HepG2 (cell line): ENCODE data around the gene DPEP1. TPM values are rescaled to one million over a fixed set of nuclear protein-coding genes. Genes with fewer than 3 reads are reported as not detected.

Experiments used
- ATAC-seq: fragments of 200-7000 bp; cut with Tn5 transposase; 3 replicates; pipeline ENCODE4 v1.9.1; 2020; ENCODE audit warnings: mild to moderate bottlenecking, moderate library complexity
- BruUV-seq: library from RNA; stranded (reverse); fragments of 400-500 nt; replicated peaks from 2 replicates; lab custom pipeline; 2021; lab: Mats Ljungman, UMichigan
- CTCF ChIA-PET: fragments of 300-600 bp; formaldehyde crosslinking; extraction: SDS; loops from one replicate; lab custom pipeline; 2021; ENCODE audit warnings: low total read pairs, inconsistent platforms, low intra/inter-chr PET ratio; lab: Yijun Ruan, JAX
- POLR2A ChIA-PET: fragments of 350-600 bp; sonication (Branson Sonifier 250); formaldehyde crosslinking; loops from one replicate; lab custom pipeline; 2020; ENCODE audit warnings: antibody characterized with exemption, inconsistent platforms; lab: Yijun Ruan, JAX
- DNase-seq: peaks from one replicate; pipeline ENCODE4 v3.0.0-alpha.2; 2015; ENCODE audit warnings: low spot score
- FAIRE-seq: peaks from 3 replicates; lab custom pipeline; 2011; peaks lifted over from hg19 to GRCh38; lab: Jason Lieb, UNC
- H2AFZ ChIP-seq: one replicate; pipeline ENCODE4 v1.6.1; 2011; ENCODE audit warnings: low read length, inconsistent platforms
- H3K27ac ChIP-seq: fragments of 300-600 bp; 3 replicates; pipeline ENCODE4 v1.8.0; 2011; ENCODE audit warnings: mixed run types, mild to moderate bottlenecking, mixed read lengths, low read length, inconsistent platforms; ENCODE audit not compliant: insufficient read depth; ENCODE audit errors: extremely low read length
- H3K27me3 ChIP-seq, 2 experiments: fragments of 200-600 bp in 1 of 2; 2 replicates in 1 of 2; 3 replicates in 1 of 2; pipeline versions ENCODE4 v1.6.0 to v1.8.0; 2011; ENCODE audit warnings: low read length in 2 of 2, mild to moderate bottlenecking in 2 of 2, moderate library complexity in 2 of 2, inconsistent platforms in 1 of 2; ENCODE audit not compliant: insufficient read depth in 2 of 2, control insufficient read depth in 1 of 2
- H3K36me3 ChIP-seq, 2 experiments: fragments of 200-600 bp in 1 of 2; replicated peaks in 1 of 2; 2 replicates in 1 of 2; 3 replicates in 1 of 2; pipeline versions ENCODE4 v1.5.1 to v1.8.0; 2011; ENCODE audit warnings: low read length in 2 of 2, inconsistent platforms in 1 of 2; ENCODE audit not compliant: insufficient read depth in 2 of 2, control insufficient read depth in 1 of 2
- H3K4me1 ChIP-seq: 2 replicates; pipeline ENCODE4 v1.5.1; 2012; ENCODE audit warnings: low read length, inconsistent platforms; ENCODE audit not compliant: insufficient read depth
- H3K4me2 ChIP-seq: 2 replicates; pipeline ENCODE4 v1.6.0; 2011; ENCODE audit warnings: low read depth, low read length, inconsistent platforms
- H3K4me3 ChIP-seq, 3 experiments: fragments of 200-600 bp in 1 of 3; sonication (generic), shearing (Covaris generic) in 1 of 3; replicated peaks in 1 of 3; 2 replicates each; pipeline ENCODE4 v1.5.1; 2011 to 2016; ENCODE audit warnings: low read length in 3 of 3, inconsistent platforms in 2 of 3, low read depth in 2 of 3, mild to moderate bottlenecking in 2 of 3, control low read depth in 1 of 3, mixed read lengths in 1 of 3; ENCODE audit not compliant: insufficient read depth in 1 of 3
- H3K79me2 ChIP-seq: one replicate; pipeline ENCODE4 v1.6.1; 2011; ENCODE audit warnings: low read length, inconsistent platforms; ENCODE audit not compliant: insufficient read depth
- H3K9ac ChIP-seq: 2 replicates; pipeline ENCODE4 v1.6.0; 2011; ENCODE audit warnings: mild to moderate bottlenecking, low read depth, low read length, inconsistent platforms; ENCODE audit not compliant: insufficient read depth
- H3K9me3 ChIP-seq: 2 replicates; pipeline ENCODE4 v1.5.1; 2012; ENCODE audit warnings: mild to moderate bottlenecking, low read length
- H4K20me1 ChIP-seq: 2 replicates; pipeline ENCODE4 v1.6.0; 2011; ENCODE audit warnings: inconsistent platforms, mild to moderate bottlenecking, low read length, moderate library complexity; ENCODE audit not compliant: insufficient read depth
- CTCF ChIP-seq: sonication (generic); formaldehyde crosslinking; IDR thresholded peaks from 2 replicates; pipeline ENCODE4 v1.5.0; 2020; ENCODE audit warnings: mild to moderate bottlenecking, missing genetic modification reagents, moderate library complexity
- FOXA1 ChIP-seq, 2 experiments: fragments of 450-650 bp in 1 of 2; sonication (generic) in 1 of 2; formaldehyde crosslinking in 1 of 2; IDR thresholded peaks; 2 replicates each; pipeline versions ENCODE4 v1.4.0 to v1.6.1; 2016 to 2020; ENCODE audit warnings: missing genetic modification reagents in 1 of 2
- HNF1A ChIP-seq, 2 experiments: sonication (generic) in 1 of 2; formaldehyde crosslinking in 1 of 2; IDR thresholded peaks; 2 replicates each; pipeline versions ENCODE4 v1.4.0 to v1.6.1; 2016 to 2020; ENCODE audit warnings: borderline replicate concordance in 1 of 2, low read depth in 1 of 2, mild to moderate bottlenecking in 1 of 2, missing genetic modification reagents in 1 of 2
- WGBS: methylation state at CpG from one replicate; pipeline ENCODE4 v1.1.6; 2017; ENCODE audit warnings: low lambda C conversion rate; 5-methylcytosine and 5-hydroxymethylcytosine counted together
- in situ Hi-C: cut with HindIII; loops from 2 replicates; pipeline ENCODE4 v1.10.0; 2017; ENCODE audit warnings: low pct_unique_long_range_greater_than_20kb; ENCODE audit not compliant: extremely low pct_ligation_motif_present
- intact Hi-C: fragments of 100-400 bp; cut with micrococcal nuclease; formaldehyde crosslinking; loops from one replicate; pipeline ENCODE4 v1.10.0; 2022; ENCODE audit not compliant: unreplicated experiment
- polyA plus RNA-seq, 8 experiments: library from polyadenylated mRNA; depleted of rRNA in 3 of 8; stranded (reverse) in 7 of 8; unstranded in 1 of 8; fragments of >200 nt; fragmentation: Illumina TruSeq in 4 of 8; extraction: Trizol in 4 of 8; gene quantifications; 2 replicates each; pipeline versions ENCODE4 v1.2.1 to v1.2.3, GENCODE V29; 2011 to 2016; ENCODE audit warnings: low read depth in 4 of 8, missing spikeins in 1 of 8, mixed read lengths in 1 of 8; ENCODE audit not compliant: insufficient read depth in 1 of 8
- total RNA-seq, 5 experiments: library from RNA; depleted of rRNA; stranded (reverse); fragments of >200 nt; fragmentation: Illumina TruSeq; extraction: Trizol; gene quantifications; 2 replicates each; pipeline ENCODE4 v1.2.3, GENCODE V29; 2016; ENCODE audit warnings: low read depth in 1 of 5

The DPEP1 gene
- total and polyA plus RNA-seq, 2 of the 13 experiments (the other 11 are each of a cell fraction or from before 2014, with no cell fraction given), result 37.6 to 52.2 TPM

- Histone ChIP-seq H3K4me1 (peaks cover 30% of the 10 kb centered on the region), H4K20me1 (no peaks in the 10 kb centered on the region), H3K79me2 (no peaks in the 10 kb centered on the region), H3K9ac (no peak overlapping the region), H3K36me3 (no peaks in the 10 kb centered on the region), H3K4me3 (no peak overlapping the region), H2AFZ (no peak overlapping the region), H3K27ac (no peak overlapping the region), H3K9me3 (no peaks in the 10 kb centered on the region), H3K27me3 (peaks cover 0 to 5% of the 10 kb centered on the region in 2 experiments; a peak in 1 of 5 replicates), H3K4me2 (no peak overlapping the region)
- WGBS, result 67% methylated on average over 19 of the region's 25 CpGs
- no peak for TF ChIP-seq FOXA1 (IDR thresholded peaks at IDR 0.05)
- no peak for TF ChIP-seq FOXA1 (CRISPR knock-in tag; IDR thresholded peaks at IDR 0.05)
- TF ChIP-seq HNF1A (IDR thresholded peaks at IDR 0.05; ENCODE audit: low read depth), result no peak
- TF ChIP-seq HNF1A (CRISPR knock-in tag; IDR thresholded peaks at IDR 0.05; ENCODE audit: borderline replicate concordance), result no peak
- TF ChIP-seq CTCF (CRISPR knock-in tag), result no peak
- FAIRE-seq (no peak), ATAC-seq (no peak), DNase-seq (no peak)
- CTCF ChIA-PET, result no interaction called here
- in situ Hi-C loops, result no loop called here
- POLR2A ChIA-PET, result interaction anchor here (1.3 kb wide), 1 partner anchor 12 kb away, joined by 4 read pairs; no protein-coding TSS in a partner anchor
- intact Hi-C loops, result no loop called here
- BruUV-seq, result no TSS peak
Measured at GRCh38 chr16:89577055-89577759, 36.2 kb upstream of the DPEP1 start.
